K562 (cell line): ENCODE results near the gene RAPSN. TPM values are rescaled to one million over a fixed set of nuclear protein-coding genes. Genes with fewer than 3 reads are reported as not detected.
A peak's percentile ranks its signal among the peaks of the same experiment; 100 is the strongest.

Experiments used
- ATAC-seq: fragments of 200-7000 bp; cut with Tn5 transposase; 3 replicates; pipeline ENCODE4 v1.9.1; 2020; ENCODE audit warnings: moderate library complexity
- BruUV-seq: library from RNA; stranded (reverse); fragments of 400-500 nt; replicated peaks from 2 replicates; lab custom pipeline; 2021; lab: Mats Ljungman, UMichigan
- CTCF ChIA-PET: fragments of 300-600 bp; formaldehyde crosslinking; extraction: SDS; loops from one replicate; lab custom pipeline; 2021; ENCODE audit warnings: low intra/inter-chr PET ratio; lab: Yijun Ruan, JAX
- POLR2A ChIA-PET: fragments of 300-600, 350-650 bp; sonication (Branson Sonifier 250); formaldehyde crosslinking; extraction: SDS; loops from one replicate; lab custom pipeline; 2021; ENCODE audit warnings: antibody characterized with exemption, inconsistent platforms; lab: Yijun Ruan, JAX
- DNase-seq, 4 experiments: peaks; one replicate each; pipeline versions ENCODE4 v3.0.0 to v3.0.0-alpha.2; 2011 to 2018; ENCODE audit warnings: low spot score in 3 of 4, mixed read lengths in 3 of 4; ENCODE audit errors: extremely low read depth in 1 of 4
- FAIRE-seq: peaks from 2 replicates; lab custom pipeline; 2011; peaks lifted over from hg19 to GRCh38; lab: Jason Lieb, UNC
- H2AFZ ChIP-seq: 2 replicates; pipeline ENCODE4 v1.6.0; 2011; ENCODE audit warnings: low read depth, low read length, control low read depth, inconsistent platforms
- H3K27ac ChIP-seq: fragments of 200-600 bp; 3 replicates; pipeline ENCODE4 v1.8.0; 2011; ENCODE audit warnings: low read depth, mild to moderate bottlenecking, control low read depth, inconsistent platforms, low read length, moderate library complexity, mixed read lengths; ENCODE audit errors: extremely low read depth
- H3K27me3 ChIP-seq, 2 experiments: fragments of 300-600 bp in 1 of 2; 2 replicates in 1 of 2; 3 replicates in 1 of 2; pipeline versions ENCODE4 v1.6.0 to v1.8.0; 2011; ENCODE audit warnings: inconsistent platforms in 2 of 2, low read length in 2 of 2, mild to moderate bottlenecking in 1 of 2, mixed read lengths in 1 of 2, moderate library complexity in 1 of 2; ENCODE audit not compliant: control insufficient read depth in 2 of 2, insufficient read depth in 2 of 2
- H3K36me3 ChIP-seq: fragments of 300-600 bp; 3 replicates; pipeline ENCODE4 v1.8.0; 2011; ENCODE audit warnings: mild to moderate bottlenecking, low read length, inconsistent platforms; ENCODE audit not compliant: control insufficient read depth, insufficient read depth
- H3K4me1 ChIP-seq, 2 experiments: fragments of 200-600 bp in 1 of 2; replicated peaks in 1 of 2; 2 replicates in 1 of 2; 3 replicates in 1 of 2; pipeline versions ENCODE4 v1.5.1 to v1.8.0; 2011; ENCODE audit warnings: inconsistent platforms in 2 of 2, low read length in 2 of 2, mild to moderate bottlenecking in 1 of 2, mixed read lengths in 1 of 2, moderate library complexity in 1 of 2; ENCODE audit not compliant: control insufficient read depth in 2 of 2, insufficient read depth in 2 of 2
- H3K4me2 ChIP-seq: 2 replicates; pipeline ENCODE4 v1.6.1; 2011; ENCODE audit warnings: low read length, control low read depth, inconsistent platforms, mixed read lengths; ENCODE audit not compliant: insufficient read depth
- H3K4me3 ChIP-seq: fragments of 200-600 bp; sonication (generic), shearing (Covaris generic); 2 replicates; pipeline ENCODE4 v1.5.1; 2016; ENCODE audit warnings: control low read depth, inconsistent platforms
- H3K79me2 ChIP-seq: fragments of 200-600 bp; 3 replicates; pipeline ENCODE4 v1.8.0; 2011; ENCODE audit warnings: low read length, inconsistent platforms; ENCODE audit not compliant: control insufficient read depth, insufficient read depth
- H3K9ac ChIP-seq, 2 experiments: 2 replicates each; pipeline versions ENCODE4 v1.6.0 to v1.6.1; 2011; ENCODE audit warnings: low read depth in 2 of 2, low read length in 2 of 2, control low read depth in 1 of 2, inconsistent platforms in 1 of 2, mild to moderate bottlenecking in 1 of 2, mixed read lengths in 1 of 2; ENCODE audit not compliant: insufficient read depth in 1 of 2
- H3K9me1 ChIP-seq: one replicate; pipeline ENCODE4 v1.6.0; 2011; ENCODE audit warnings: inconsistent platforms, mild to moderate bottlenecking, low read length, moderate library complexity; ENCODE audit not compliant: control insufficient read depth, insufficient read depth
- H3K9me3 ChIP-seq: replicated peaks from 2 replicates; pipeline ENCODE4 v1.5.1; 2011; ENCODE audit warnings: low read depth, low read length, inconsistent platforms; ENCODE audit not compliant: control insufficient read depth, insufficient read depth
- H4K20me1 ChIP-seq: replicated peaks from 2 replicates; pipeline ENCODE4 v1.6.1; 2011; ENCODE audit warnings: low read length, inconsistent platforms, mixed read lengths; ENCODE audit not compliant: control insufficient read depth, insufficient read depth
- CC2D1A ChIP-seq: fragments of 450-650 bp; IDR thresholded peaks from 2 replicates; pipeline ENCODE4 v1.6.1; 2017; ENCODE audit warnings: mild to moderate bottlenecking
- CREB1 ChIP-seq, 2 experiments: sonication (generic) in 1 of 2; formaldehyde crosslinking in 1 of 2; IDR thresholded peaks; 2 replicates each; pipeline versions ENCODE4 v1.6.1 to v1.8.0; 2012 to 2022; ENCODE audit warnings: inconsistent platforms in 1 of 2, mild to moderate bottlenecking in 1 of 2, missing genetic modification reagents in 1 of 2, moderate library complexity in 1 of 2
- CXXC5 ChIP-seq: fragments of 250-450 bp; sonication (Bioruptor Pico); IDR thresholded peaks from 2 replicates; pipeline ENCODE4 v1.8.0; 2022; ENCODE audit warnings: inconsistent platforms, mild to moderate bottlenecking, moderate library complexity
- FIP1L1 ChIP-seq: fragments of 200-400 bp; formaldehyde crosslinking; IDR thresholded peaks from 2 replicates; pipeline ENCODE4 v1.6.1; 2018; ENCODE audit warnings: mild to moderate bottlenecking, low read depth, low read length; ENCODE audit not compliant: poor library complexity, severe bottlenecking
- FOXK1 ChIP-seq: sonication (generic); formaldehyde crosslinking; IDR thresholded peaks from 2 replicates; pipeline ENCODE4 v1.8.0; 2022; ENCODE audit warnings: missing genetic modification reagents, mild to moderate bottlenecking, borderline replicate concordance
- HNRNPK ChIP-seq: fragments of 200-400 bp; formaldehyde crosslinking; IDR thresholded peaks from one replicate; pipeline ENCODE4 v1.6.1; 2018; ENCODE audit warnings: mild to moderate bottlenecking, low read depth, low read length; ENCODE audit not compliant: poor library complexity, severe bottlenecking
- MTF1 ChIP-seq: fragments of 250-450 bp; sonication (Bioruptor Pico); IDR thresholded peaks from 2 replicates; pipeline ENCODE4 v1.9.0; 2021; ENCODE audit warnings: moderate library complexity, mild to moderate bottlenecking, inconsistent platforms, borderline replicate concordance
- MYBL2 ChIP-seq, 2 experiments: fragments of 450-650 bp in 1 of 2; sonication (generic) in 1 of 2; formaldehyde crosslinking in 1 of 2; IDR thresholded peaks; 2 replicates each; pipeline versions ENCODE4 v1.6.1 to v1.8.1; 2017 to 2022; ENCODE audit warnings: borderline replicate concordance in 1 of 2, inconsistent platforms in 1 of 2, low read depth in 1 of 2, mild to moderate bottlenecking in 1 of 2, missing genetic modification reagents in 1 of 2, moderate library complexity in 1 of 2
- NR2C1 ChIP-seq, 2 experiments: fragments of 450-650 bp; IDR thresholded peaks; 2 replicates each; pipeline ENCODE4 v1.6.1; 2017; ENCODE audit warnings: mild to moderate bottlenecking in 2 of 2, antibody characterized with exemption in 1 of 2, inconsistent platforms in 1 of 2, missing compliant biosample characterization in 1 of 2, missing genetic modification characterization in 1 of 2
- RBFOX2 ChIP-seq: fragments of 200-400 bp; formaldehyde crosslinking; IDR thresholded peaks from 2 replicates; pipeline ENCODE4 v1.6.1; 2017; ENCODE audit warnings: low read depth, mild to moderate bottlenecking, low read length, moderate library complexity
- RBM25 ChIP-seq: fragments of 200-400 bp; formaldehyde crosslinking; IDR thresholded peaks from 2 replicates; pipeline ENCODE4 v1.6.1; 2018; ENCODE audit warnings: low read length, low read depth, moderate library complexity; ENCODE audit not compliant: severe bottlenecking
- TCF3 ChIP-seq: sonication (generic); formaldehyde crosslinking; IDR thresholded peaks from 2 replicates; pipeline ENCODE4 v1.4.0; 2020; ENCODE audit warnings: mild to moderate bottlenecking, missing genetic modification reagents
- ZBTB1 ChIP-seq: sonication (generic); formaldehyde crosslinking; IDR thresholded peaks from 2 replicates; pipeline ENCODE4 v1.8.1; 2023; ENCODE audit warnings: missing genetic modification reagents, low read depth, mild to moderate bottlenecking, borderline replicate concordance
- ZFPM2 ChIP-seq: fragments of 250-450 bp; sonication (Bioruptor Pico); IDR thresholded peaks from 2 replicates; pipeline ENCODE4 v1.5.1; 2022; ENCODE audit warnings: mild to moderate bottlenecking
- ZNF764 ChIP-seq: fragments of 250-450 bp; sonication (Bioruptor Pico); IDR thresholded peaks from 2 replicates; pipeline ENCODE4 v1.4.0; 2020; ENCODE audit warnings: low read depth, mild to moderate bottlenecking, moderate library complexity
- ZSCAN29 ChIP-seq: fragments of 450-650 bp; IDR thresholded peaks from 2 replicates; pipeline ENCODE4 v1.6.1; 2017
- WGBS: fragments of 100-300 bp; shearing (Covaris generic); methylation state at CpG from one replicate; pipeline ENCODE4 v1.1.6; 2016; ENCODE audit warnings: low coverage, mixed read lengths; ENCODE audit not compliant: insufficient coverage; ENCODE audit errors: missing lambda C conversion rate; 5-methylcytosine and 5-hydroxymethylcytosine counted together
- in situ Hi-C: fragments of 300-500 bp; cut with MboI; formaldehyde crosslinking; loops from 4 replicates; pipeline ENCODE4 v1.15.0; 2018; ENCODE audit warnings: inconsistent platforms, mixed read lengths
- intact Hi-C: fragments of 100-400 bp; cut with micrococcal nuclease; formaldehyde crosslinking; loops from 2 replicates; pipeline ENCODE4 v1.14.2; 2022
- polyA plus RNA-seq, 8 experiments: library from polyadenylated mRNA; depleted of rRNA in 4 of 8; stranded (reverse) in 5 of 8; unstranded in 3 of 8; fragments of >200 nt; fragmentation: Nextera tagmentation in 2 of 8; fragmentation: Illumina TruSeq in 1 of 8; extraction: Ambion mirVana in 2 of 8; extraction: Trizol in 1 of 8; gene quantifications; 2 replicates each; pipeline versions ENCODE4 v1.2.1 to v1.2.3, GENCODE V29; 2011 to 2014; ENCODE audit warnings: inconsistent platforms in 1 of 8, missing spikeins in 1 of 8
- total RNA-seq, 7 experiments: library from RNA; depleted of rRNA in 6 of 7; stranded (reverse); fragments of >200 nt in 6 of 7; fragmentation: Illumina TruSeq in 2 of 7; extraction: Trizol in 2 of 7; gene quantifications; 2 replicates each; pipeline versions ENCODE4 v1.2.1 to v1.2.3, GENCODE V29; 2011 to 2021; ENCODE audit warnings: low replicate concordance in 1 of 7
- TF ChIP-seq, protein P1 (sequence below): fragments of 450-650 bp; conservative IDR thresholded peaks from 2 replicates; pipeline ENCODE4 v1.6.1; 2016; ENCODE audit warnings: missing genetic modification characterization, low read depth, mild to moderate bottlenecking, missing compliant biosample characterization, moderate library complexity
- TF ChIP-seq, protein P2 (sequence below): fragments of 200-800 bp; sonication (Bioruptor generic); IDR thresholded peaks from 2 replicates; pipeline ENCODE4 v1.6.1; 2017; ENCODE audit warnings: missing genetic modification characterization, missing compliant biosample characterization

Gene RAPSN
- total and polyA plus RNA-seq, 9 of the 15 experiments (the other 6 are each of a cell fraction or from before 2014, with no cell fraction given): 0.06 to 0.11 TPM; not detected in 7

DNA sequence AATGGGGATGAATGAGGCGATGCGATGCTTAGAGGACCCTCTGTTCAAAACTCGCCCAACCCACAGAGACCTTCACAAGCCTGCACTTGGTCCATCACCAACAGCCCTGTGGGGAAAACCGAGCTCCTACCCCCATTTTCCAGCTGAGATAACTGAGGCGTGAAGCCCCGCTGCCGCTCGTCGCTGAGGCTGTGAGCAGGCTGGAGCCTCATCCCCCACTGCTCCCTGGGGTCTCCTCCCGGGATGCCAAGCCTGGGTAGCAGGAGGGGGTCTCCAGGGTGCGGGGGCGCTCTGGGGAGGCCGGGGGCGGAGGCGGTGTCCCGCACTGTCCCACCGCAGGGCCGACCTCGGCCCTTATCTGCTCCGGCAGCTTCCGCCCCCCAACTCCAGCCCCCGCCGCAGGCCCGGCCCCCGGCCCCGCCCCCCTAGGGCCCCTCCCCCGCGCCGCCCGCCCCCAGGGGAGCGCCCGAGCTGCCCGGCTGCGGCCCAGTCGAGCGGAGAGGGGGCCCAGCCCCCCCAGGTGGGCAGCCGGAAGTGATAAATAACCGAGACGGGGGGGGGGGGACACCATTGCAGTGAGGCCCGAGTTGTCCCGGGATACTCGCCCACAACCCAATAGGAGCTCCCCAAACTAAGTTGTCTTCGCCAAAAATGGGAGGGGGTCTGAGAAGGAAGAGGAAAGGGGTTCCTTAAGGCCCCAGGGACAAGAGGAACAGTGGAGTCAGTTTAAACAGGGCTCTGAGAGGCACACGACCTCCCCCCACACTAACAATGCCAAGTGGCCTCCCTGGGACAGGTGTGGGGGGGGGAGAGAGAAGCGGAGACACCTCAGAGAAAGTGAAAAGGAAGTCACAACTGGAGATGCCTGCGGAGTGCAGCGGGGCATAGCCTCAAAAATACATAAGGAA lies 48.8 kb downstream of the RAPSN start:
- H3K79me2 ChIP-seq: no peaks in the 10 kb centered on the region
- no peaks in the 10 kb centered on the region for H4K20me1 ChIP-seq
- no peaks in the 10 kb centered on the region for H3K27me3 ChIP-seq
- POLR2A ChIA-PET: interaction anchor here (0.6 to 1.5 kb wide), 5 partner anchors 22 to 153 kb away, joined by 3 read pairs; partner anchors contain the start of gene SPI1
- in situ Hi-C loops: no loop called here
- peak overlapping the region; percentile 81 for H3K27ac ChIP-seq
- 2% methylated on average over 26 of the region's 47 CpGs for WGBS
- no peaks in the 10 kb centered on the region for H3K9me1 ChIP-seq
- no peaks in the 10 kb centered on the region for H3K9me3 ChIP-seq
- H3K4me3 ChIP-seq: peak overlapping the region; percentile 43
- no TSS peak for BruUV-seq
- CTCF ChIA-PET: no interaction called here
- DNase-seq (peak; percentile 65 to 96 (median 92)), FAIRE-seq (no peak), ATAC-seq (peak; percentile 86)
- intact Hi-C loops: loop anchor here (10.0 kb wide), 1 partner anchor 45 kb away; the partner anchor contains the start of gene MYBPC3
- peaks cover 29 to 44% of the 10 kb centered on the region in 2 experiments for H3K4me1 ChIP-seq
- peak overlapping the region; percentile 65 to 87 for H3K9ac ChIP-seq
- H3K4me2 ChIP-seq: peak overlapping the region; percentile 87
- H2AFZ ChIP-seq: peak overlapping the region; percentile 81
- no peaks in the 10 kb centered on the region for H3K36me3 ChIP-seq
- TF ChIP-seq CREB1 (IDR thresholded peaks at IDR 0.05): 0 out of 2 replicates have a peak, but pooled peaks have one; percentile 19
- TF ChIP-seq CREB1 (CRISPR knock-in tag; IDR thresholded peaks at IDR 0.05): no peak
- no peak for TF ChIP-seq NR2C1 (IDR thresholded peaks at IDR 0.05)
- no peak for TF ChIP-seq NR2C1 (tag; IDR thresholded peaks at IDR 0.05)
- no peak for TF ChIP-seq ZNF764 (CRISPR knock-in tag)
- peak; percentile 69 for TF ChIP-seq RBM25
- TF ChIP-seq, protein P1, sequence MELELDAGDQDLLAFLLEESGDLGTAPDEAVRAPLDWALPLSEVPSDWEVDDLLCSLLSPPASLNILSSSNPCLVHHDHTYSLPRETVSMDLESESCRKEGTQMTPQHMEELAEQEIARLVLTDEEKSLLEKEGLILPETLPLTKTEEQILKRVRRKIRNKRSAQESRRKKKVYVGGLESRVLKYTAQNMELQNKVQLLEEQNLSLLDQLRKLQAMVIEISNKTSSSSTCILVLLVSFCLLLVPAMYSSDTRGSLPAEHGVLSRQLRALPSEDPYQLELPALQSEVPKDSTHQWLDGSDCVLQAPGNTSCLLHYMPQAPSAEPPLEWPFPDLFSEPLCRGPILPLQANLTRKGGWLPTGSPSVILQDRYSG (tag): no peak
- no peak for TF ChIP-seq ZSCAN29
- TF ChIP-seq, protein P2, sequence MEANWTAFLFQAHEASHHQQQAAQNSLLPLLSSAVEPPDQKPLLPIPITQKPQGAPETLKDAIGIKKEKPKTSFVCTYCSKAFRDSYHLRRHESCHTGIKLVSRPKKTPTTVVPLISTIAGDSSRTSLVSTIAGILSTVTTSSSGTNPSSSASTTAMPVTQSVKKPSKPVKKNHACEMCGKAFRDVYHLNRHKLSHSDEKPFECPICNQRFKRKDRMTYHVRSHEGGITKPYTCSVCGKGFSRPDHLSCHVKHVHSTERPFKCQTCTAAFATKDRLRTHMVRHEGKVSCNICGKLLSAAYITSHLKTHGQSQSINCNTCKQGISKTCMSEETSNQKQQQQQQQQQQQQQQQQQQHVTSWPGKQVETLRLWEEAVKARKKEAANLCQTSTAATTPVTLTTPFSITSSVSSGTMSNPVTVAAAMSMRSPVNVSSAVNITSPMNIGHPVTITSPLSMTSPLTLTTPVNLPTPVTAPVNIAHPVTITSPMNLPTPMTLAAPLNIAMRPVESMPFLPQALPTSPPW (CRISPR knock-in tag): peak; percentile 92
- TF ChIP-seq HNRNPK: no peak
- no peak for TF ChIP-seq CC2D1A
- TF ChIP-seq FOXK1: no peak
- TF ChIP-seq ZFPM2 (CRISPR knock-in tag): no peak
- no peak for TF ChIP-seq FIP1L1
- TF ChIP-seq RBFOX2: peak; percentile 54; the same call in 1 of the 2 replicates
- TF ChIP-seq TCF3 (CRISPR knock-in tag): 0 out of 2 replicates have a peak, but pooled peaks have one; percentile 36
- TF ChIP-seq MTF1 (CRISPR knock-in tag): no peak
- TF ChIP-seq MYBL2 (IDR thresholded peaks at IDR 0.05; ENCODE audit: low read depth): no peak
- TF ChIP-seq MYBL2 (CRISPR knock-in tag; IDR thresholded peaks at IDR 0.05; ENCODE audit: borderline replicate concordance): no peak
- TF ChIP-seq ZBTB1 (CRISPR knock-in tag): peak; percentile 93
- peak; percentile 29 for TF ChIP-seq CXXC5 (CRISPR knock-in tag)
